Thymus (tissue), 11 donors: ENCODE measurements around the gene TEKT3. TPM values are rescaled to one million over a fixed set of nuclear protein-coding genes. Genes with fewer than 3 reads are reported as not detected.

ENCODE experiments used
- DNase-seq, 9 donors: peaks; one replicate each; pipeline ENCODE4 v3.0.0-alpha.2; 2013; ENCODE audit warnings: low spot score in 9 of 9, low read depth in 6 of 9, missing footprints in 1 of 9
- H3K27ac ChIP-seq, 2 donors: one replicate each; pipeline ENCODE4 v1.5.1; 2013; ENCODE audit warnings: control low read depth in 1 of 2, low read depth in 1 of 2, low read length in 1 of 2, mild to moderate bottlenecking in 1 of 2, moderate library complexity in 1 of 2
- H3K27me3 ChIP-seq, 2 donors: one replicate each; pipeline ENCODE4 v1.5.1; 2013; ENCODE audit warnings: low read length in 1 of 2; ENCODE audit not compliant: control insufficient read depth in 2 of 2, insufficient read depth in 1 of 2
- H3K36me3 ChIP-seq, 2 donors: one replicate each; pipeline ENCODE4 v1.5.1; 2013; ENCODE audit warnings: low read length in 1 of 2, mild to moderate bottlenecking in 1 of 2, moderate library complexity in 1 of 2; ENCODE audit not compliant: control insufficient read depth in 2 of 2, insufficient read depth in 2 of 2
- H3K4me1 ChIP-seq, 2 donors: one replicate each; pipeline ENCODE4 v1.5.1; 2013; ENCODE audit warnings: low read length in 2 of 2; ENCODE audit not compliant: control insufficient read depth in 2 of 2, insufficient read depth in 2 of 2
- H3K4me3 ChIP-seq, 2 donors: one replicate each; pipeline ENCODE4 v1.5.1; 2013; ENCODE audit warnings: low read length in 2 of 2, control low read depth in 1 of 2, mild to moderate bottlenecking in 1 of 2
- H3K9me3 ChIP-seq, 2 donors: one replicate each; pipeline ENCODE4 v1.5.1; 2013; ENCODE audit warnings: low read length in 1 of 2, mild to moderate bottlenecking in 1 of 2; ENCODE audit not compliant: control insufficient read depth in 2 of 2, insufficient read depth in 1 of 2
- WGBS: extraction: QIAGEN DNeasy Blood & Tissue Kit; methylation state at CpG from one replicate; pipeline ENCODE4 v1.1.7; 2013; 5-methylcytosine and 5-hydroxymethylcytosine counted together
- polyA plus RNA-seq: library from polyadenylated mRNA; stranded (reverse); fragments of 200-250 nt; gene quantifications from one replicate; pipeline ENCODE4 v1.2.3, GENCODE V29; 2013
- total RNA-seq: library from RNA; stranded (reverse); fragments of 120-200 nt; gene quantifications from one replicate; pipeline ENCODE4 v1.2.4, GENCODE V29; 2013
- donor health status: healthy.

TEKT3 gene
- total and polyA plus RNA-seq, 2 donors = 0.38 to 0.64 TPM

DNA sequence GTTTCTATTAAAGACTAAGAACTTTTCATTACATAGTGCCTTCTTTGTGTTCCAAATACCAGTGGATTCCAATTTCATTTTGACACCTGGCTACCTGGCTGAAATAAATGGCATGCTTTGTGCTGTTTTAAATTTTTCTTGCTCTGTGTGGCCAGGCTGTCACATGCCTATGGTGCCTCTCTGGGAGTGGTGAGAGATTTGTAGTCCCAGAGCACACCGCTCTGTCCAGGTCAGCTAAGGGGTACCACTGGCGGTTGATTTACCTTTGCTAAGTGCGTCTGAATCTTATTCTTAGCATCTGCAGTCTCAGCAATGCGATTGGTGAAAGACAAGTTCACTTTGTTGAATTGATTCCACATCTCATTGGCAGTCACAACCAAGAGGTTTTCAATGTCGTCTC, 29.4 kb downstream of the TEKT3 start:
- whole genome bisulfite sequencing = 96% methylated on average over 5 of the region's 5 CpGs
- Histone ChIP-seq H3K36me3 (no peaks in the 10 kb centered on the region), H3K9me3 (no peaks in the 10 kb centered on the region), H3K4me3 (no peak overlapping the region), H3K27me3 (no peaks in the 10 kb centered on the region), H3K27ac (no peak overlapping the region), H3K4me1 (no peaks in the 10 kb centered on the region)
- no peak for DNase-seq

DNA sequence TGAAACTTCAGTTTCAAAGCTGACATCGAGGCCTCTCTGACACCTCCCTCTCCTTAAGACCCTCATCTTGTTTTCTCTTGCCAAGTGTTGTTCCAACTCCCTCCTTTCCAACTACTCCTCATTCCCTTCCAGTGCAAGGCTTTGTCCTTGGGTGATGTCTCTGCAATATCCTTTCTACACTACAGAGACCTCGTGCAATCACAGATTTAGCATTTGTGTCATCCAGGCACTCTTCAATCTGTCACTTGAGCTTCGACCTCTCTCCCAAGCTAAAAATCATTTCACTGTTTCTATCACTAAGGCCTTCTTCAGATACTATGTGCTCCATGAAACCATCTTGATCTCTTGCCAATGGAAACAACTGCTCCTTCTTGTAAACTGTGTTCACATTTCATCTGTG, 31.6 kb downstream of the TEKT3 start:
- H3K27me3 ChIP-seq = no peaks in the 10 kb centered on the region
- no peak overlapping the region for H3K27ac ChIP-seq
- no peaks in the 10 kb centered on the region for H3K4me1 ChIP-seq
- no peaks in the 10 kb centered on the region for H3K36me3 ChIP-seq
- 89% methylated on average over 3 of the region's 3 CpGs for WGBS
- H3K9me3 ChIP-seq = no peaks in the 10 kb centered on the region
- no peak overlapping the region for H3K4me3 ChIP-seq
- DNase-seq = no peak

DNA sequence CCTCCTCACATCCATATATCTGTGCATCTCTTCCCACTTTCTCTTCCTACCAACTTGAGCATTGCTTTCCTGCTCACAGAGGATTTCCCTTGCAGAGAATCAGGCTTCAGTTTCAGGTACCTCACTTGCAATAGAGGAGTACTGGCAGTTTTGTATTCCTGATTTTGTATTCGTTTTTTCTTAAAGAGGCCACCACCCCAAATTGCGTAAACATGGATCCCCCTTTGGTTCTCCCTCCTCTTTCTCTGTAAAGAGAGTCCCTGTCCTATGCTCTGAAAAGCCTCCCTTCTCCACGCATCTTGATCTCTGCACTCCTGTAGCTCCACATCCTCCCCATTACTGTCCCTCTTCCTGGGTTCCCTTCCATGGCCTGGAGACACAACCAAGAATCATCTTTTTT, 32.2 kb downstream of the TEKT3 start:
- H3K36me3 ChIP-seq = no peaks in the 10 kb centered on the region
- no peaks in the 10 kb centered on the region for H3K9me3 ChIP-seq
- 74% methylated on average over 3 of the region's 3 CpGs for WGBS
- DNase-seq = no peak
- no peaks in the 10 kb centered on the region for H3K4me1 ChIP-seq
- H3K27ac ChIP-seq = no peak overlapping the region
- no peaks in the 10 kb centered on the region for H3K27me3 ChIP-seq
- H3K4me3 ChIP-seq = no peak overlapping the region

DNA sequence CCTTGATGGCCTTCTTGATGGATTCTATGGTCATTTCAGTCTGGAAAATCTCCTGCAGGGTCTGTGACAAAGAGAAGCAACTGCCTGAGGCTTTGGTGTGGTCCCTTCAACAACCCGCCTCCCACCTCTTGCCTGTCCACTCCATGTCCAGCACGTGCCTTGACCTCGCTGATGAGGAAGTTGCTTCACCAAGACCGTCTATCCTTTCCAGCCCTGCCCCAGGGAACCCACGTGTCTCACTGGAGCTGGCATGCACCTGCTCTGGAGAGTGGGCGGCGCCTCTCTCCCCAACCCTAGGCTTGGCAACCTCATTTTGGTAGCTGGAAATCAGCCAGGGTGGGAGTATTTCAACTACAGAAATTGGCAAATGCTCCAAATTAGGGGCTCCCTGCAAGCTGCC, 32.6 kb downstream of the TEKT3 start:
- H3K9me3 ChIP-seq = no peaks in the 10 kb centered on the region
- no peak overlapping the region for H3K4me3 ChIP-seq
- H3K36me3 ChIP-seq = no peaks in the 10 kb centered on the region
- WGBS = 82% methylated on average over 7 of the region's 7 CpGs
- DNase-seq = no peak
- H3K27ac ChIP-seq = no peak overlapping the region
- H3K27me3 ChIP-seq = no peaks in the 10 kb centered on the region
- H3K4me1 ChIP-seq = no peaks in the 10 kb centered on the region

DNA sequence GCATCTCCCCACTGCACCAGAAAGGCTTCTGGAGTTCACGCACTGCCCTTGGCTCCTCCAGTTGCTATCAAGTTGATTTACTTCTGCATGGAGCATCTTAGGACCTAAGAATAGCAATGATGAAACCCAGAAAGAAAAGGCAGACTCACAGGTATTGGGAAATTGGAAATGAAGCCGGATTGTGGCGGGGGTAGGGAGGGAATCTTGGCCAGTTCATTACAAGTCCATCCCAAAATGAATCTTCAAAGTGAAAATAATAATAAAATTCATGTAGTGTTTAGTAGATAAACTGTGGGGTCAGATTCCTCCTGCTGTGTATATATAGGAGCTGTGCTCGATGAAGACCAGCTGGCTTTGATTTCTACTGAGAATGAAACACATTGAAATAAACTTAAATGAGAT, 33.7 kb downstream of the TEKT3 start:
- no peaks in the 10 kb centered on the region for H3K36me3 ChIP-seq
- no peak overlapping the region for H3K27ac ChIP-seq
- no peaks in the 10 kb centered on the region for H3K9me3 ChIP-seq
- DNase-seq = no peak
- no peak overlapping the region for H3K4me3 ChIP-seq
- no peaks in the 10 kb centered on the region for H3K4me1 ChIP-seq
- H3K27me3 ChIP-seq = no peaks in the 10 kb centered on the region
- WGBS = 69% methylated on average over 4 of the region's 4 CpGs

DNA sequence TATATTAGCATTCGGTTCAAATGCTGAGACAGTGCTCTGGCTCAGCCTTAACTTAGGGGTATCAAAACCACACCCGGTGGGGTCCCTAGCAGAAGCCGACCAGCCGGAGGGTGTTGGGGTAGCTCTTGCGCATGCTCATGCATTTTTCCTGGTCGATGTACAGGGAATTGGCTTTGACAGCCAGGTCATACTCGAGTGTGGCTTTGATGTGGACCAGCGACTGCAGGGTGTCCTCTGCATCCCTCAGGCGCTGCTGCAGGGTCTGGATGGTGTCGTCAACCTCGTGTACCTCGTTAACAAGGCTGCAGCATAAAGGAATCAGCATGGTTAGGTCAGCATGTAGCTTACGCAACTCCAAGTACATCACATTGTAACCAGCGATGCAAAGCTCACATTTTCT, 37.5 kb downstream of the TEKT3 start:
- H3K9me3 ChIP-seq = no peaks in the 10 kb centered on the region
- no peak overlapping the region for H3K4me3 ChIP-seq
- H3K27me3 ChIP-seq = no peaks in the 10 kb centered on the region
- no peaks in the 10 kb centered on the region for H3K36me3 ChIP-seq
- 94% methylated on average over 14 of the region's 14 CpGs for WGBS
- DNase-seq = no peak
- no peaks in the 10 kb centered on the region for H3K4me1 ChIP-seq
- no peak overlapping the region for H3K27ac ChIP-seq

DNA sequence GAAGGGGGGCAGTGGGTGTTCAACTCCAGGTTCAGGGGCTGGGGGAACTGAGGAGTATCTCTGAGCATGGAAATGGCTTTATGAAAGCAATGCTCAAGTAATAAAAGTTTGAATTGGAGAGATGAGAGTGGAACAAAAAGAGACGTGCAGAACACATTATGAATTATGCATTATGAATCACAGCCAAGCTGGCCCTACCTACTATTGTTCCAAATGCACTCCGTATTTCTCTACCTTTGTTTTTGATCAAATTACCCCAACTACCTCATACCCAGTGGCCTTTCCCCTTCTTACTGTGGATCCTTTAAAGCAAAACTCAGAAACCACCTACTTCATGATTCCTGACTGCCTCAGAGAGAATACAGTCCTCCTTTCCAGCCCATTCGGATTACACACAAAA, 38.1 kb downstream of the TEKT3 start:
- Histone ChIP-seq H3K27ac (no peak overlapping the region), H3K36me3 (no peaks in the 10 kb centered on the region), H3K4me3 (no peak overlapping the region), H3K4me1 (no peaks in the 10 kb centered on the region), H3K27me3 (no peaks in the 10 kb centered on the region), H3K9me3 (no peaks in the 10 kb centered on the region)
- 63% methylated on average over 3 of the region's 3 CpGs for WGBS
- DNase-seq = no peak

DNA sequence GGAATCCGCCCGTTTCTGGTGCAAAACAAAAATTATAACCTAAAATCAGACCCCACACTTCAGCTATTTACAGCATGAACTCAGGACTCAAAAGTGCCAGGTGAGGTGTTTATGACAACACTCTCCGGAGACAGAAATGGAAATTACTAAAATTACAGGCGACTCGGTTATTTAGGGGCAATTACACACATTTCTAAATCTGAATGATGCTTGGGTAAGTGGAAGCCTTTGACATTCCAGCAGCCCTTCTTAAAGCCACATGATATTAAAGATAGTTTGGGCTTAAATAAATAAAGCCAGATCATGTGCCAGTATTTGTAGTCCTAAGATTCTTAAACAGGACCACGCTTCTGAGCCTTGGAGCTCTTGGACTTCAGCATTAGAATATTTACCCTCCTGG, 39.6 kb downstream of the TEKT3 start:
- 95% methylated on average over 6 of the region's 6 CpGs for WGBS
- Histone ChIP-seq H3K27me3 (no peaks in the 10 kb centered on the region), H3K27ac (no peak overlapping the region), H3K4me1 (no peaks in the 10 kb centered on the region), H3K36me3 (no peaks in the 10 kb centered on the region), H3K4me3 (no peak overlapping the region), H3K9me3 (no peaks in the 10 kb centered on the region)
- no peak for DNase-seq

DNA sequence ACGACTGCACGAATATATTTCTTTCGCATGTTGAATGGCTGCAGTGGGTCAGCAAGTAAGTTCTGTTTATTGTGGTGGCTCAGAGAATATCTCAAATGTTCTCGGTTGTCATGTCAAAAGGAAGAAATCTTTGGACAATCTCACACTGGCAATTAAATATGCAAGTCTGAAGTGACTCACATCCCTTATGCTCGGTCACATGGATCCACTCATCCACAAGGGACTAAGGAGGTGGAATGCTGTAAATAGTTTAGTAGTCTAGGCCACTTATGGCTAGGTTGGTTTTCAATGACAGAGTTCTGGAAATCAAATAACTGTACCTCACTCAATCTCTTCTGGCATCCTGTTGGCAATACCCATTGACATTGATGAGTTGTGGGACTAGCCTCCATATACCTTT, 43.2 kb downstream of the TEKT3 start:
- H3K9me3 ChIP-seq = no peaks in the 10 kb centered on the region
- 89% methylated on average over 5 of the region's 5 CpGs for WGBS
- no peaks in the 10 kb centered on the region for H3K4me1 ChIP-seq
- DNase-seq = no peak
- no peak overlapping the region for H3K27ac ChIP-seq
- H3K4me3 ChIP-seq = no peak overlapping the region
- H3K27me3 ChIP-seq = no peaks in the 10 kb centered on the region
- H3K36me3 ChIP-seq = no peaks in the 10 kb centered on the region

DNA sequence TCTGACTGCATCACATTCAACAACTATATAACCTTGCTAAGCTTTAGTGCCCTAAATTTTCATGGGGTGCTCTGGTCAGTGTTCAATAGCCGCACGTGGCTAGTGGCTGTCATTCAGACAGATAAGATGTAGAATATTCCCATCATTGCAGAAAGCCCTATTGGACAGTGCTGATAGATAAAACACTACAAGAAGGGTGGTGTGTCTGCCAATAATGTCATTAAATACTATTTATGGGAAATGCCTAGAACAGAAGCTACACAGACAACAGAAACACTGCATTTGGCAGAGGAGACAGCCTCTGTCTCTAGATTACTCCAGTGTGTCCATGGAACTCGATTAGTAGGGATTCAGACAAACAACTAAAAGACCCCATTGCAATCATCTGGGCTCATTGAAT, 47.8 kb downstream of the TEKT3 start:
- no peaks in the 10 kb centered on the region for H3K4me1 ChIP-seq
- no peaks in the 10 kb centered on the region for H3K27me3 ChIP-seq
- no peak overlapping the region for H3K4me3 ChIP-seq
- no peaks in the 10 kb centered on the region for H3K36me3 ChIP-seq
- no peaks in the 10 kb centered on the region for H3K9me3 ChIP-seq
- no peak overlapping the region for H3K27ac ChIP-seq
- 89% methylated on average over 3 of the region's 3 CpGs for WGBS
- no peak for DNase-seq
